RWPE2 (cell line): ENCODE data around the gene LRMDA.

Experiments used
- ATAC-seq: fragments of 200-7000 bp; cut with Tn5 transposase; 3 replicates; pipeline ENCODE4 v1.9.1; 2021; ENCODE audit warnings: low read depth
- DNase-seq: peaks from one replicate; pipeline ENCODE4 v3.0.0-alpha.2; 2020; ENCODE audit warnings: low spot score
- H3K27ac ChIP-seq: fragments of 450-650 bp; 2 replicates; pipeline ENCODE4 v1.5.1; 2017; ENCODE audit warnings: mild to moderate bottlenecking; ENCODE audit not compliant: poor library complexity, severe bottlenecking
- H3K27me3 ChIP-seq: fragments of 250-450 bp; sonication (Bioruptor Pico); 2 replicates; pipeline ENCODE4 v1.5.1; 2021; ENCODE audit warnings: mild to moderate bottlenecking, moderate library complexity; ENCODE audit not compliant: insufficient read depth, poor library complexity, severe bottlenecking
- H3K36me3 ChIP-seq: fragments of 250-450 bp; sonication (Bioruptor Pico); 2 replicates; pipeline ENCODE4 v1.5.1; 2020; ENCODE audit warnings: low read depth, mild to moderate bottlenecking, moderate library complexity
- H3K4me1 ChIP-seq: fragments of 250-450 bp; sonication (Bioruptor Pico); 2 replicates; pipeline ENCODE4 v1.5.1; 2021; ENCODE audit warnings: mild to moderate bottlenecking, moderate library complexity; ENCODE audit not compliant: insufficient read depth, poor library complexity, severe bottlenecking
- H3K4me3 ChIP-seq: fragments of 250-450 bp; sonication (Bioruptor Pico); 2 replicates; pipeline ENCODE4 v1.5.1; 2021; ENCODE audit warnings: mild to moderate bottlenecking, moderate library complexity; ENCODE audit not compliant: severe bottlenecking
- H3K9me3 ChIP-seq: fragments of 250-450 bp; sonication (Bioruptor Pico); 2 replicates; pipeline ENCODE4 v1.5.1; 2021; ENCODE audit warnings: mild to moderate bottlenecking, moderate library complexity; ENCODE audit not compliant: severe bottlenecking
- TF ChIP-seq, protein P1 (sequence below): fragments of 450-650 bp; IDR thresholded peaks from one replicate; pipeline ENCODE4 v1.5.1; 2017; ENCODE audit warnings: mild to moderate bottlenecking, moderate library complexity; ENCODE audit not compliant: poor library complexity, severe bottlenecking

The LRMDA gene

DNA sequence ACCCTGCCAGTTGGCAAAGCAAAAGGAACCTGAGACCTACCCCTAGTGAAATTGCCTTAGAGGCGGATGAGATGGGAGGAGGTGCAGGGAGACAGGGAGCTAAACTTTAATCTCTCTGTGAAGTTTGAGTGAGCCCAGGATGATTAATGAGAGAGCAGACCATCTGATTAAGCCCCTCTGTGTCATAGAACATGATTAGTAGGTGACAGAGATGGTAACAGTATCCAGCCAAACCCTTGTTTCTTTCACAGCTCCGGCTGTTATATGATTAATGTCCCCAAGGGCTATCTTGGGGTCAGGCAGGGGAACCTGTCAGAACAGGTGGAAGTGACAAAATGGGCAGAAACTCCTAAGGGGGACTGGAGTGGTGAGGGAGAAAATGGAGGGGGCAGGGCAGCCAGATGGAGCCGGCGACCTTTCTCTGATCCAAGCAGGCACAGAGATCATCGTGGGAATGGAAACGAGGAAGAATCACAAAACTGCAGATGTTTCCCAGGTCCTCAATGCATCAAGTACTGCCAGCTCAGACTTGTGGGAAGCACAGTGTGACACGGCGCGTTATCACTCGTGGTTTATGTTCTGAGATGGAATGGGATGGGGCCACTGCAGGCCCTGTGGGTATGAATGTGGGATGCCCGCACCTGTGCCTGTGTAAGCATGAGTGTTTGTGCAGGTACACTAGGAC is 684.2 kb downstream of the LRMDA start:
- Histone ChIP-seq H3K27me3 (no peaks in the 10 kb centered on the region), H3K4me3 (no peak overlapping the region), H3K27ac (no peak overlapping the region), H3K36me3 (no peaks in the 10 kb centered on the region), H3K4me1 (no peaks in the 10 kb centered on the region), H3K9me3 (no peaks in the 10 kb centered on the region)
- DNase-seq (no peak), ATAC-seq (no peak)
- TF ChIP-seq, protein P1, sequence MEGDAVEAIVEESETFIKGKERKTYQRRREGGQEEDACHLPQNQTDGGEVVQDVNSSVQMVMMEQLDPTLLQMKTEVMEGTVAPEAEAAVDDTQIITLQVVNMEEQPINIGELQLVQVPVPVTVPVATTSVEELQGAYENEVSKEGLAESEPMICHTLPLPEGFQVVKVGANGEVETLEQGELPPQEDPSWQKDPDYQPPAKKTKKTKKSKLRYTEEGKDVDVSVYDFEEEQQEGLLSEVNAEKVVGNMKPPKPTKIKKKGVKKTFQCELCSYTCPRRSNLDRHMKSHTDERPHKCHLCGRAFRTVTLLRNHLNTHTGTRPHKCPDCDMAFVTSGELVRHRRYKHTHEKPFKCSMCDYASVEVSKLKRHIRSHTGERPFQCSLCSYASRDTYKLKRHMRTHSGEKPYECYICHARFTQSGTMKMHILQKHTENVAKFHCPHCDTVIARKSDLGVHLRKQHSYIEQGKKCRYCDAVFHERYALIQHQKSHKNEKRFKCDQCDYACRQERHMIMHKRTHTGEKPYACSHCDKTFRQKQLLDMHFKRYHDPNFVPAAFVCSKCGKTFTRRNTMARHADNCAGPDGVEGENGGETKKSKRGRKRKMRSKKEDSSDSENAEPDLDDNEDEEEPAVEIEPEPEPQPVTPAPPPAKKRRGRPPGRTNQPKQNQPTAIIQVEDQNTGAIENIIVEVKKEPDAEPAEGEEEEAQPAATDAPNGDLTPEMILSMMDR, result no peak

DNA sequence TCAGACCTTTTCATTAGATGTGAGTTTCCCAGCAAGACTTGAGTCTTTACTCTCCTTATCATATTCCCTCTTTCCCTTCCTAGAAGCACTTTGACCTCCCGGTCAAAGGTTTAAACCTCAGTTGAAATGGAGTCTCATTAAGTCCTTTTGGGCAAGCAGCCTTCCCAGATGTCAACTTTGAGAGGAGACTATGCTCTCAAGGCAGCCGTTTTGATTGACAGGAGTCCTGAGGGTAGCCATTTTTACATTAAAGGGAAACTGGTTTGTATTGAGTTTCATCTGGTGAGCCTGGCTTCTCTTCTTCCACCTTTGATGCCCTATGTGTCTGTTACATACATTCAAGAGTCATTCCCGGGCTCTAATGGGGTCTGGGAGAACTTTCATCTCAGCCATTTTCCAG is 685.1 kb downstream of the LRMDA start:
- ATAC-seq (no peak), DNase-seq (no peak)
- TF ChIP-seq, protein P1, result no peak
- no peak overlapping the region for H3K4me3 ChIP-seq
- no peak overlapping the region for H3K27ac ChIP-seq
- no peaks in the 10 kb centered on the region for H3K27me3 ChIP-seq
- no peaks in the 10 kb centered on the region for H3K4me1 ChIP-seq
- no peaks in the 10 kb centered on the region for H3K9me3 ChIP-seq
- H3K36me3 ChIP-seq, result no peaks in the 10 kb centered on the region

DNA sequence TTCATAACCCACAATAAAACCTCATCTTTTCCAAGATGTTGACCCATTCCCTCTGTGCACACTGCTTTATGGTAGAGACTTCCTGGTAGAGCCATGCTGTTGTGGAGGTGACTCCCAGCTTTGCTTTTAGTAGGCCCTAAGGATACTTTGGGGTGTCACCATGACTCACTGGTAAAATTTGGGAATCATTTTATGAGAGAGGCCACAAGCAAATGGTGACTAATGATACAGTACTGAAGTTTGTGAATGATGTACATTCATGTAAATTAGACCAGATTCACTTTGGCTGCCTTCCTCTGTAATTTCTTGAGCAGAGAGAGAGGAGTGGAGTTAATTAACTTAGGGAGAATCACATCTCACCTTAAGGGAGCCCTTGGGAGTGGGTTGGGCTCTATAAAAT is 686.5 kb downstream of the LRMDA start:
- TF ChIP-seq, protein P1, result no peak
- H3K4me1 ChIP-seq, result no peaks in the 10 kb centered on the region
- ATAC-seq (peak; percentile 35; the same call in 1 of the 3 replicates), DNase-seq (no peak)
- no peaks in the 10 kb centered on the region for H3K27me3 ChIP-seq
- H3K9me3 ChIP-seq, result no peaks in the 10 kb centered on the region
- H3K4me3 ChIP-seq, result no peak overlapping the region
- H3K27ac ChIP-seq, result no peak overlapping the region
- H3K36me3 ChIP-seq, result no peaks in the 10 kb centered on the region

DNA sequence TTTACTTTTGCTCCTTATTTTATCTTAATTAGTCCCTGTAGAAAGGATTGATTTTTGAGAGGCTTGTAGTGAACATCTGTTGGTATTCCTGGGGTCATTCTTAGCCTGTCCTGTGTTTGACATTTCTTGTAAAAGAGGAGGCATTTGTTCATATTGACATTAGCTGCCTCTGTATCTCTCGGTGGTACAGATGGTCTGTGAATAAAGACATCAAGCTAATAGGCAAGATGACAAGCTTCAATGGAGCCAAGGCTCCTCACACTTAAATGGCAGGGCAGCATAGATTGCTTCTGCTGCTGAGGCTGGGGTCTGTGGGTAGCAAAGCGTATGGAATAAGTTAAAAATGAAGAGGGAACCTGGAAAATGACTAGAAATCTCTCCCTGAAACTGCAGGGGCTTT is 687.6 kb downstream of the LRMDA start:
- Histone ChIP-seq H3K27ac (no peak overlapping the region), H3K36me3 (no peaks in the 10 kb centered on the region), H3K27me3 (no peaks in the 10 kb centered on the region), H3K9me3 (no peaks in the 10 kb centered on the region), H3K4me3 (no peak overlapping the region), H3K4me1 (no peaks in the 10 kb centered on the region)
- TF ChIP-seq, protein P1, result no peak
- DNase-seq (no peak), ATAC-seq (no peak)

DNA sequence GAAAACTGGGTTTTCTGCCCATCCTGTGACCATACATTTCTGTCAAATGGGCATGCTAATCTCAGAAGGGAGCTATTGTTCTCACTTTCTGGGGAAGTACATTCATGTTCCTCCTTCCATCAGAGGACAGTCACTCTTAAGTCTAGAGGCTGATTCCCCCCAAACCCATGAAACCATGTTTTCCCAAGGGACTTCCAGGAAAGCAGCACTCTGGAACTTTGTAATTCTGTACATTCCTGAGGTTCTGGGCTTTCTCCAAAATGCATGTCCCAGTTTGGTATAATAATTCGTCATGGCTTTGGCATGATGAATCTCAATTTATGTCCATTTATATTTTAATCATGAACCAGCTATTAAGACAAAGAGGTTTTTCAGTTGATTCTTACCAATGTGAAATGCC is 688.1 kb downstream of the LRMDA start:
- no peak overlapping the region for H3K27ac ChIP-seq
- no peak overlapping the region for H3K4me3 ChIP-seq
- no peaks in the 10 kb centered on the region for H3K27me3 ChIP-seq
- DNase-seq (no peak), ATAC-seq (no peak)
- no peaks in the 10 kb centered on the region for H3K9me3 ChIP-seq
- TF ChIP-seq, protein P1, result no peak
- no peaks in the 10 kb centered on the region for H3K36me3 ChIP-seq
- H3K4me1 ChIP-seq, result no peaks in the 10 kb centered on the region
